Smooth muscle cell (in vitro differentiated cells): ENCODE measurements around the gene MATK. TPM values are rescaled to one million over a fixed set of nuclear protein-coding genes. Genes with fewer than 3 reads are reported as not detected.

Experiments
- DNase-seq: peaks from one replicate; lab custom pipeline; 2025; ENCODE audit not compliant: unreplicated experiment; lab: John Stamatoyannopoulos, UW
- H2AFZ ChIP-seq: fragments of 200-600 bp; sonication (generic); 2 replicates; pipeline ENCODE4 v1.6.0; 2016; ENCODE audit warnings: antibody characterized with exemption, low read depth, mild to moderate bottlenecking
- H3F3A ChIP-seq: fragments of 200-600 bp; sonication (generic); 2 replicates; pipeline ENCODE4 v1.6.0; 2017; ENCODE audit warnings: antibody characterized with exemption, low read depth
- H3K27ac ChIP-seq: fragments of 200-600 bp; sonication (generic); 2 replicates; pipeline ENCODE4 v1.5.1; 2016; ENCODE audit warnings: low read depth, mild to moderate bottlenecking
- H3K27me3 ChIP-seq: fragments of 200-600 bp; sonication (generic); 2 replicates; pipeline ENCODE4 v1.6.1; 2016; ENCODE audit warnings: low read depth, mild to moderate bottlenecking
- H3K36me3 ChIP-seq: fragments of 200-600 bp; sonication (generic); 2 replicates; pipeline ENCODE4 v1.5.1; 2016; ENCODE audit warnings: low read depth
- H3K4me1 ChIP-seq: fragments of 200-600 bp; sonication (generic); 2 replicates; pipeline ENCODE4 v1.5.1; 2016; ENCODE audit warnings: low read depth
- H3K4me2 ChIP-seq: fragments of 200-600 bp; sonication (generic); 2 replicates; pipeline ENCODE4 v1.6.0; 2016; ENCODE audit warnings: mild to moderate bottlenecking
- H3K4me3 ChIP-seq: fragments of 200-600 bp; sonication (generic); 2 replicates; pipeline ENCODE4 v1.5.1; 2016; ENCODE audit warnings: mild to moderate bottlenecking
- H3K79me2 ChIP-seq: fragments of 200-600 bp; sonication (generic); 2 replicates; pipeline ENCODE4 v1.6.0; 2016; ENCODE audit warnings: low read depth, mild to moderate bottlenecking
- H3K9ac ChIP-seq: fragments of 200-600 bp; sonication (generic); 2 replicates; pipeline ENCODE4 v1.6.0; 2016; ENCODE audit warnings: low read depth
- H3K9me3 ChIP-seq: fragments of 200-600 bp; sonication (generic); replicated peaks from 2 replicates; pipeline ENCODE4 v1.5.1; 2016; ENCODE audit warnings: low read depth
- H4K20me1 ChIP-seq: fragments of 200-600 bp; sonication (generic); 2 replicates; pipeline ENCODE4 v1.6.0; 2016; ENCODE audit warnings: low read depth
- WGBS: methylation state at CpG from one replicate; pipeline ENCODE4 v1.1.7; 2016; ENCODE audit warnings: low lambda C conversion rate; 5-methylcytosine and 5-hydroxymethylcytosine counted together
- polyA plus RNA-seq: library from polyadenylated mRNA; unstranded; fragments of >200 nt; fragmentation: Nextera tagmentation; extraction: Ambion mirVana; gene quantifications from 2 replicates; pipeline ENCODE4 v1.2.1, GENCODE V29; 2016
- total RNA-seq: library from RNA; depleted of rRNA; stranded (reverse); fragments of >200 nt; gene quantifications from 2 replicates; pipeline ENCODE4 v1.2.3, GENCODE V29; 2014
- TF ChIP-seq, protein P1 (sequence below): fragments of 200-600 bp; sonication (generic); IDR thresholded peaks from 2 replicates; pipeline ENCODE4 v1.5.1; 2017; ENCODE audit warnings: borderline replicate concordance, mild to moderate bottlenecking, antibody characterized with exemption; ENCODE audit not compliant: insufficient read depth, poor library complexity, severe bottlenecking

Gene MATK
- total and polyA plus RNA-seq, 2 experiments from 2014 or later, result not detected

GRCh38 chr19:3765121-3765520, 21.1 kb downstream of the MATK start:
- no peaks in the 10 kb centered on the region for H3K27me3 ChIP-seq
- WGBS, result 97% methylated on average over 12 of the region's 12 CpGs
- no peaks in the 10 kb centered on the region for H3K9me3 ChIP-seq
- TF ChIP-seq, protein P1, sequence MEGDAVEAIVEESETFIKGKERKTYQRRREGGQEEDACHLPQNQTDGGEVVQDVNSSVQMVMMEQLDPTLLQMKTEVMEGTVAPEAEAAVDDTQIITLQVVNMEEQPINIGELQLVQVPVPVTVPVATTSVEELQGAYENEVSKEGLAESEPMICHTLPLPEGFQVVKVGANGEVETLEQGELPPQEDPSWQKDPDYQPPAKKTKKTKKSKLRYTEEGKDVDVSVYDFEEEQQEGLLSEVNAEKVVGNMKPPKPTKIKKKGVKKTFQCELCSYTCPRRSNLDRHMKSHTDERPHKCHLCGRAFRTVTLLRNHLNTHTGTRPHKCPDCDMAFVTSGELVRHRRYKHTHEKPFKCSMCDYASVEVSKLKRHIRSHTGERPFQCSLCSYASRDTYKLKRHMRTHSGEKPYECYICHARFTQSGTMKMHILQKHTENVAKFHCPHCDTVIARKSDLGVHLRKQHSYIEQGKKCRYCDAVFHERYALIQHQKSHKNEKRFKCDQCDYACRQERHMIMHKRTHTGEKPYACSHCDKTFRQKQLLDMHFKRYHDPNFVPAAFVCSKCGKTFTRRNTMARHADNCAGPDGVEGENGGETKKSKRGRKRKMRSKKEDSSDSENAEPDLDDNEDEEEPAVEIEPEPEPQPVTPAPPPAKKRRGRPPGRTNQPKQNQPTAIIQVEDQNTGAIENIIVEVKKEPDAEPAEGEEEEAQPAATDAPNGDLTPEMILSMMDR, result no peak
- no peak for DNase-seq
- H3F3A ChIP-seq, result peaks cover 6% of the 10 kb centered on the region
- H3K27ac ChIP-seq, result no peak overlapping the region
- no peak overlapping the region for H2AFZ ChIP-seq
- H3K36me3 ChIP-seq, result no peaks in the 10 kb centered on the region
- no peaks in the 10 kb centered on the region for H4K20me1 ChIP-seq
- H3K4me1 ChIP-seq, result peaks cover 3% of the 10 kb centered on the region
- H3K9ac ChIP-seq, result no peak overlapping the region
- H3K79me2 ChIP-seq, result peaks cover 18% of the 10 kb centered on the region
- no peak overlapping the region for H3K4me3 ChIP-seq
- no peak overlapping the region for H3K4me2 ChIP-seq

GRCh38 chr19:3762501-3763459, 23.4 kb downstream of the MATK start, which contains the start of gene MRPL54:
TSS of gene MRPL54 (plus strand) at chr19:3762682. CDS start at chr19:3762701, 19 bp downstream.
- WGBS, result 5% methylated on average over 47 of the region's 47 CpGs
- H3K27me3 ChIP-seq, result no peaks in the 10 kb centered on the region
- peak within 1 kb of the TSS; percentile 96 for H3K9ac ChIP-seq
- H4K20me1 ChIP-seq, result no peaks in the 10 kb centered on the region
- H3K4me2 ChIP-seq, result peak within 1 kb of the TSS; percentile 82
- TF ChIP-seq, protein P1, result no peak
- peaks cover 28% of the 10 kb centered on the region for H3K79me2 ChIP-seq
- H3K36me3 ChIP-seq, result no peaks in the 10 kb centered on the region
- DNase-seq, result peak; percentile 100
- peak within 1 kb of the TSS; percentile 93 for H3K27ac ChIP-seq
- H3K4me1 ChIP-seq, result peaks cover 3% of the 10 kb centered on the region
- H3K9me3 ChIP-seq, result no peaks in the 10 kb centered on the region
- peak within 1 kb of the TSS; percentile 92 for H2AFZ ChIP-seq
- peak within 1 kb of the TSS; percentile 91 for H3K4me3 ChIP-seq
- H3F3A ChIP-seq, result peaks cover 6% of the 10 kb centered on the region

DNA sequence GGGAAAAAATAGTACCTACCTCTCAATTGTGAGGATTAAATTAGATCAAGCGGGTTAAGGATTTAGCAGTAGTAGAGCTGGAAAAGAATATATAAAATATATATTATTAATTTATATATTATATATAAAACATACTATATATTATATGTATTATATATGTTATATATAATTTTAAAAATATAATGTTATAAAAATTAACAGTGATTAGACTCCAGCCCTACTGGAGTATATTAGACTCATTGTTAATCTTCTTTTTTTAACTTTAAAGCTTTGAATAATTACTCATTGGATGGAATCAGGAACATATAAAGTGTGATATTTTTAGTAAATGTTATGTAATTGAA, 24.1 kb downstream of the MATK start:
- DNase-seq, result no peak
- peak overlapping the region; percentile 93 for H3K27ac ChIP-seq
- peak overlapping the region; percentile 82 for H3K4me2 ChIP-seq
- TF ChIP-seq, protein P1, result no peak
- no peaks in the 10 kb centered on the region for H4K20me1 ChIP-seq
- H3K27me3 ChIP-seq, result no peaks in the 10 kb centered on the region
- H3K79me2 ChIP-seq, result peaks cover 28% of the 10 kb centered on the region
- H3K4me3 ChIP-seq, result peak overlapping the region; percentile 75
- 61% methylated on average over 1 of the region's 1 CpG for WGBS
- H3K36me3 ChIP-seq, result no peaks in the 10 kb centered on the region
- peaks cover 3% of the 10 kb centered on the region for H3K4me1 ChIP-seq
- no peak overlapping the region for H3K9ac ChIP-seq
- H3F3A ChIP-seq, result peaks cover 6% of the 10 kb centered on the region
- no peaks in the 10 kb centered on the region for H3K9me3 ChIP-seq
- peak overlapping the region; percentile 92 for H2AFZ ChIP-seq
